Lower leg skin (tissue), 3 donors: ENCODE results near the gene FAM32A.

Experiments
- CTCF ChIP-seq, 3 donors: fragments of 450-650 bp; IDR thresholded peaks; one replicate each; pipeline ENCODE4 v1.5.1; 2016; ENCODE audit warnings: antibody characterized with exemption in 3 of 3, mild to moderate bottlenecking in 3 of 3, moderate library complexity in 2 of 3
- POLR2A ChIP-seq, 2 donors: fragments of 450-650 bp; IDR thresholded peaks; one replicate each; pipeline ENCODE4 v1.6.1; 2016 to 2017; ENCODE audit warnings: antibody characterized with exemption in 2 of 2, mild to moderate bottlenecking in 1 of 2, moderate library complexity in 1 of 2

GRCh38 chr19:16200038-16201010 lies 15.1 kb downstream of the FAM32A start:
- TF ChIP-seq CTCF (IDR thresholded peaks at IDR 0.05) (no peak), POLR2A (IDR thresholded peaks at IDR 0.05) (no peak)
